Mesenchymal stem cell (in vitro differentiated cells and primary cell): Measurements from ENCODE around the gene NINL.

Experiments used
- DNase-seq: peaks from one replicate; pipeline ENCODE4 v3.0.0-alpha.2; 2013
- H2AFZ ChIP-seq: one replicate; pipeline ENCODE4 v1.6.1; 2013; ENCODE audit warnings: low read depth, mild to moderate bottlenecking, control low read depth, inconsistent platforms, low read length, moderate library complexity
- H2AK5ac ChIP-seq: 2 replicates; pipeline ENCODE4 v1.6.1; 2013; ENCODE audit warnings: low read length, moderate library complexity, mild to moderate bottlenecking, inconsistent platforms; ENCODE audit not compliant: severe bottlenecking
- H2BK120ac ChIP-seq: one replicate; pipeline ENCODE4 v1.6.1; 2013; ENCODE audit warnings: low read depth, mild to moderate bottlenecking, inconsistent platforms, low read length, moderate library complexity
- H2BK12ac ChIP-seq, 2 experiments: one replicate each; pipeline ENCODE4 v1.6.1; 2013; ENCODE audit warnings: inconsistent platforms in 2 of 2, low read length in 2 of 2, mild to moderate bottlenecking in 2 of 2, moderate library complexity in 2 of 2, control low read depth in 1 of 2
- H2BK15ac ChIP-seq: one replicate; pipeline ENCODE4 v1.6.1; 2013; ENCODE audit warnings: mild to moderate bottlenecking, low read depth, inconsistent platforms; ENCODE audit not compliant: poor library complexity, severe bottlenecking
- H2BK5ac ChIP-seq: 2 replicates; pipeline ENCODE4 v1.6.1; 2013; ENCODE audit warnings: low read depth, mild to moderate bottlenecking, low read length, control low read depth, inconsistent platforms; ENCODE audit not compliant: poor library complexity, severe bottlenecking
- H3K14ac ChIP-seq, 2 experiments: one replicate each; pipeline ENCODE4 v1.6.1; 2013; ENCODE audit warnings: inconsistent platforms in 2 of 2, low read length in 2 of 2, control low read depth in 1 of 2, mild to moderate bottlenecking in 1 of 2, moderate library complexity in 1 of 2
- H3K18ac ChIP-seq, 2 experiments: one replicate each; pipeline ENCODE4 v1.6.1; 2013; ENCODE audit warnings: inconsistent platforms in 2 of 2, low read length in 2 of 2, control low read depth in 1 of 2, low read depth in 1 of 2, mild to moderate bottlenecking in 1 of 2
- H3K23ac ChIP-seq, 2 experiments: one replicate each; pipeline ENCODE4 v1.6.1; 2013; ENCODE audit warnings: inconsistent platforms in 2 of 2, low read length in 2 of 2, mild to moderate bottlenecking in 2 of 2, moderate library complexity in 2 of 2, control low read depth in 1 of 2
- H3K27ac ChIP-seq: 2 replicates; pipeline ENCODE4 v1.5.1; 2013; ENCODE audit warnings: mild to moderate bottlenecking, moderate library complexity, low read length, control low read depth, inconsistent platforms; ENCODE audit not compliant: poor library complexity, severe bottlenecking
- H3K27me3 ChIP-seq, 2 experiments: 2 replicates each; pipeline versions ENCODE4 v1.6.1 to v1.7.0; 2013; ENCODE audit warnings: low read length in 2 of 2, mild to moderate bottlenecking in 2 of 2, moderate library complexity in 2 of 2, control low read depth in 1 of 2, inconsistent platforms in 1 of 2; ENCODE audit not compliant: control insufficient read depth in 1 of 2, insufficient read depth in 1 of 2
- H3K36me3 ChIP-seq, 2 experiments: 2 replicates each; pipeline versions ENCODE4 v1.6.1 to v1.7.0; 2013; ENCODE audit warnings: low read length in 2 of 2, control low read depth in 1 of 2, inconsistent platforms in 1 of 2, low read depth in 1 of 2, mild to moderate bottlenecking in 1 of 2; ENCODE audit not compliant: insufficient read depth in 2 of 2, control insufficient read depth in 1 of 2
- H3K4ac ChIP-seq, 2 experiments: one replicate each; pipeline ENCODE4 v1.6.1; 2013; ENCODE audit warnings: inconsistent platforms in 2 of 2, low read length in 2 of 2, mild to moderate bottlenecking in 2 of 2, moderate library complexity in 2 of 2, control low read depth in 1 of 2, low read depth in 1 of 2
- H3K4me1 ChIP-seq: 2 replicates; pipeline ENCODE4 v1.6.1; 2013; ENCODE audit warnings: low read depth, low read length, control low read depth; ENCODE audit not compliant: control insufficient read depth, insufficient read depth
- H3K4me2 ChIP-seq: 2 replicates; pipeline ENCODE4 v1.6.1; 2013; ENCODE audit warnings: low read length, mild to moderate bottlenecking, inconsistent platforms; ENCODE audit not compliant: poor library complexity, severe bottlenecking
- H3K4me3 ChIP-seq, 2 experiments: 2 replicates each; pipeline versions ENCODE4 v1.5.1 to v1.7.0; 2013; ENCODE audit warnings: low read length in 2 of 2, mild to moderate bottlenecking in 2 of 2, control low read depth in 1 of 2, low read depth in 1 of 2; ENCODE audit not compliant: insufficient read depth in 1 of 2
- H3K79me1 ChIP-seq: replicated peaks from 2 replicates; pipeline ENCODE4 v1.6.1; 2013; ENCODE audit warnings: mild to moderate bottlenecking, control low read depth, low read length, inconsistent platforms; ENCODE audit not compliant: poor library complexity, severe bottlenecking
- H3K9ac ChIP-seq: 2 replicates; pipeline ENCODE4 v1.7.0; 2013; ENCODE audit warnings: mild to moderate bottlenecking, low read length, moderate library complexity
- H3K9me3 ChIP-seq: 2 replicates; pipeline ENCODE4 v1.7.0; 2013; ENCODE audit warnings: mild to moderate bottlenecking, low read length; ENCODE audit not compliant: control insufficient read depth
- H4K8ac ChIP-seq: one replicate; pipeline ENCODE4 v1.6.1; 2013; ENCODE audit warnings: inconsistent platforms, mild to moderate bottlenecking, low read length, moderate library complexity
- H4K91ac ChIP-seq: one replicate; pipeline ENCODE4 v1.6.1; 2013; ENCODE audit warnings: mild to moderate bottlenecking, low read length, inconsistent platforms
- WGBS: methylation state at CpG from one replicate; pipeline ENCODE4 v1.1.7; 2013; ENCODE audit warnings: mixed read lengths; 5-methylcytosine and 5-hydroxymethylcytosine counted together

NINL gene

DNA sequence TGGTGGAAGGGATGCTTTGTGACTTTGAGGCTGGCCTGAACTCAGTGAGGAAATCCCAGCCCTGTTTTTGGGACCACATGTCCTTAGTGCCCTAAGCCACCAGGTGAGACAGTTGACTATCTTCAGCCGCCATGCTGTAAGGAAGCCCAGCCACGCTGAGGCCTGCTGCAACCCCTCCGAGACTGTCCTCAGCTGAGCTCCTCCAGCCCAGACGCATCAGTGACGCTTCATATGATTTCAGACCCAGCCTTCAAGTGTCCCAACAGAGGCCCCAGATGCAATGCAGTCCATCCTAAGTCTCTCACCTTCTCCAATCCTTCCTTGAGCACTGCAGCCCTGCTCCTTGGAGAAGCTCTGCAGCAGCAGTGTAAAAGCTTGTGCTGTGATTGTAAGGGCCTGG is 76.2 kb downstream of the NINL start:
- Histone ChIP-seq H3K4ac (no peak overlapping the region), H3K4me3 (no peak overlapping the region), H4K91ac (no peak overlapping the region), H3K79me1 (peaks cover 6% of the 10 kb centered on the region), H2AFZ (no peak overlapping the region), H3K36me3 (peaks cover 61 to 77% of the 10 kb centered on the region in 2 experiments), H3K4me1 (peaks cover 24% of the 10 kb centered on the region), H3K23ac (no peak overlapping the region), H2BK15ac (no peak overlapping the region), H2BK5ac (no peak overlapping the region), H3K27ac (no peak overlapping the region), H2BK12ac (no peak overlapping the region), H3K27me3 (no peaks in the 10 kb centered on the region), H4K8ac (no peak overlapping the region), H3K18ac (no peak overlapping the region), H2AK5ac (peak overlapping the region; percentile 5), H3K14ac (no peak overlapping the region), H3K9ac (no peak overlapping the region), H3K4me2 (no peak overlapping the region), H3K9me3 (peaks cover 5% of the 10 kb centered on the region), H2BK120ac (no peak overlapping the region)
- WGBS: 100% methylated on average over 5 of the region's 5 CpGs
- no peak for DNase-seq

DNA sequence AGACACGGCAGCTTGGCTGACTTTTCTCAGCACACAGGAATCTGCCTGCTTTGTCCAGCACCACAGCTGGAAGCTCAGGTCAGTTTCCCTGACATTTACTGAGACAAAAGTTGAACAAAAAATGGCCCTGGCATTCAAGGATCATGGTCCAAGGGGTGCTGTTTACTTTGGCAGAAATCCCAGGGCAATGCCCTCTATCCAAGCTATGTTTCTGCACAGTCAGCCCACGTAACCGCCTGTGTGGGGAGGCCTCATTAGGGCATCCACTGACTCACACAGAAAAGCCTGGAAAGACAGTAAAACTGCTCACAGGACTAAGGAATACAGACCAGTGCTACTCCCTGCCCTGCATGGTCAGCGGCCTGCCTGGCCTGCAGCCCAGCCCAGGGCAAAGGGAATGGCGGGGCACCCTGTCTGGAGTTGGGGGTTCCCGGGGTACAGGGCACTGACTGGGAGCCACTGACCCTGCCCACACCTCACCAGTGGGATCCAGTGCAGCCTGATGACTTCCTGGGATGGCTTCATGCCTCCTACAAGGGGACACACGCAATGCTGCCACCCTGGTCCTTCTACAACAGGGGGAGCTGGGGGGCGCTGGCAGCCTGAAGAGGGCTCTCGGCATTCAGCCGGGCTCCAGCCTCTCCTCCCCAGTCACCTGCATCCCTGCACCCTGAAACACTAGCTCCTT is 77.1 kb downstream of the NINL start:
- 85% methylated on average over 10 of the region's 10 CpGs for WGBS
- H3K36me3 ChIP-seq: peaks cover 66 to 77% of the 10 kb centered on the region in 2 experiments

DNA sequence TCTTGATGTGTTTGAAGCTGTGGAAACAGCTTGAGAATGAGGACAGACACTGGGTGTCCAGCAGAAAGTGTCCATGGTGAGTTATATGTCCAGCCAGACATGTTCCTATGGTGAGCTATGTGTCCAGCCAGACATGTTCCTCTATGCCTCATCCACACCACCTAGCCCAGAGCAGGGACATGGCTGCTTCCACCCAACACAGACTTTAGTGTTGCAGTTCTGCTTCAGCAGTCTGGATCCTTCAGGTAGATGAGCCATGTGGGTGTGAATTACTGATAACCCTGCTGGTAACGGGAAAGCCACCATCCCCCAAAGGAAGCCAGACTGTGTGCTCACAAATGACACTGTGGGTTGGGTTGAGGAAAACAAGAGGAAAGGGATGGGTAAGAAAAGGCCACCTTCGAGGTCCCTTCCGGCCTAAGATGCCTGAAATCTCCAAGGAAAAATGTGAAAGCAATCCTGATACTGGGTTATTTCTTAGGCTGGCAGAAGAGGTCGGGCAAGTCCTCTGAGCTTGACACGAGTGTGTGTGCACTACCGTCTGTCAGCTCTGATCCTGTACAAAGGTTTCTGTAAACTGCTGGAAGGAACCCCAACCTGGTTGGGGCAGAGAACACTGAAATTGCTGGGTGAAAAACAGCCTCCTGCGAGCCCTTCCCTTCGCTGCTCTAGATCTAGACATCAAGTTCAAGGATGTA is 77.8 kb downstream of the NINL start:
- no peak overlapping the region for H3K4me2 ChIP-seq
- no peak overlapping the region for H4K91ac ChIP-seq
- H3K79me1 ChIP-seq: peaks cover 4% of the 10 kb centered on the region
- H3K4me1 ChIP-seq: peaks cover 24% of the 10 kb centered on the region
- no peak overlapping the region for H2BK15ac ChIP-seq
- peak overlapping the region; percentile 50 for H2AK5ac ChIP-seq
- no peak overlapping the region for H3K14ac ChIP-seq
- no peak overlapping the region for H2BK12ac ChIP-seq
- H3K4me3 ChIP-seq: no peak overlapping the region
- no peak for DNase-seq
- H3K27me3 ChIP-seq: no peaks in the 10 kb centered on the region
- H3K18ac ChIP-seq: no peak overlapping the region
- no peak overlapping the region for H2BK5ac ChIP-seq
- no peak overlapping the region for H2BK120ac ChIP-seq
- no peak overlapping the region for H3K4ac ChIP-seq
- no peak overlapping the region for H4K8ac ChIP-seq
- 94% methylated on average over 8 of the region's 8 CpGs for WGBS
- H3K9me3 ChIP-seq: no peaks in the 10 kb centered on the region
- H3K9ac ChIP-seq: no peak overlapping the region
- H3K23ac ChIP-seq: no peak overlapping the region
- H2AFZ ChIP-seq: no peak overlapping the region
- H3K36me3 ChIP-seq: peaks cover 68 to 77% of the 10 kb centered on the region in 2 experiments
- peak overlapping the region; percentile 73 for H3K27ac ChIP-seq

More for the DNA sequence above, 77.1 kb downstream of the NINL start:
- Histone ChIP-seq H4K8ac (no peak overlapping the region), H3K27me3 (no peaks in the 10 kb centered on the region), H2BK15ac (no peak overlapping the region), H3K18ac (peak overlapping the region in 1 of 2 experiments; percentile 49), H2BK12ac (peak overlapping the region in 1 of 2 experiments; percentile 15), H3K79me1 (peaks cover 6% of the 10 kb centered on the region), H3K4me1 (peaks cover 24% of the 10 kb centered on the region), H3K27ac (peak overlapping the region; percentile 79), H3K14ac (peak overlapping the region in 1 of 2 experiments; percentile 39), H3K9me3 (no peaks in the 10 kb centered on the region), H2AK5ac (no peak overlapping the region), H4K91ac (no peak overlapping the region), H3K4ac (no peak overlapping the region), H2BK5ac (no peak overlapping the region), H2BK120ac (no peak overlapping the region), H3K4me3 (no peak overlapping the region), H3K23ac (no peak overlapping the region), H3K9ac (no peak overlapping the region), H2AFZ (no peak overlapping the region), H3K4me2 (no peak overlapping the region)
- DNase-seq: peak; percentile 63

DNA sequence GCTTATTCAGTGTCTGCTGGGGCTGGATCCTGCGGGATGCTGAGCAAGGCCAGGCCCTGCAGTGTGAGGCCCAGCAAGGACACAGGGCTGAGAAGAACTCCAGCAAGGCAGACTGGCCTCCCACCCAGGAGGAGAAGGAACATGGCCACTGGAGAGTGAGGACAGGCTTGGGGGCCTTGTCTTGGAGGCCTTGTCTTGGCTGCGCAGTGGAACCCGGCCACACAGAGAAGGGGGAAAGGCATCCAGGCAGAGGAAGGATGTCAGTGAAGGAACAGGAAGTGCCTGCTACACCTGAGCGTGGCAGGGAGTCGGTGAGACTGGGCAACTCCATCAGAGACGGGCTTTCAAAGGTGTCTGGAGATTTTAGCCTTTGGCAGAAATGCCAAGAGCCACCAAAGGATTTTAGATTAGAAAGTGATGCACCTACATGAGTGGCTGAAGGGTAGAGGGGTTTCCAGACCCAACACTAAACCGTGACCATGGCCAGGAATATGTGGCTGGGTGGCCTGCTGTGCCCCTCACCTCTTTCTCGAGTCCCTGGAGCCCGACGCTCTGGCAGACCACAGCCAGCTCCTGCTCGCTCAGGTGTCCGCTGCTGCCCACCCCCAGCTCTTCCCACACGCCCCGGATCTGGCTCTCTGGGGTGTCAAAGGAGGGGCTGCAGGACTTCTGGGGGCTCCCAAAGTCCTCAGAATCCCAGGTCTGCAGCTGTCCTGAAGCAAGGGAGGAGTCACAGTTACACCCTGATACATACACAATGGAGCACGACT is 80.8 kb downstream of the NINL start:
- H3K27me3 ChIP-seq: no peaks in the 10 kb centered on the region
- peaks cover 18% of the 10 kb centered on the region for H3K4me1 ChIP-seq
- H3K9me3 ChIP-seq: no peaks in the 10 kb centered on the region
- H3K18ac ChIP-seq: no peak overlapping the region
- H2AFZ ChIP-seq: no peak overlapping the region
- no peak overlapping the region for H4K8ac ChIP-seq
- no peak overlapping the region for H2AK5ac ChIP-seq
- H3K4ac ChIP-seq: no peak overlapping the region
- DNase-seq: no peak
- H2BK120ac ChIP-seq: no peak overlapping the region
- no peak overlapping the region for H3K27ac ChIP-seq
- WGBS: 98% methylated on average over 15 of the region's 15 CpGs
- H3K14ac ChIP-seq: no peak overlapping the region
- H3K4me3 ChIP-seq: no peak overlapping the region
- H2BK15ac ChIP-seq: no peak overlapping the region
- H3K23ac ChIP-seq: no peak overlapping the region
- no peak overlapping the region for H2BK5ac ChIP-seq
- H4K91ac ChIP-seq: no peak overlapping the region
- peaks cover 51 to 59% of the 10 kb centered on the region in 2 experiments for H3K36me3 ChIP-seq
- H3K79me1 ChIP-seq: peaks cover 2% of the 10 kb centered on the region
- H3K9ac ChIP-seq: no peak overlapping the region
- no peak overlapping the region for H2BK12ac ChIP-seq
- H3K4me2 ChIP-seq: no peak overlapping the region
